Astrocyte (in vitro differentiated cells and primary cell): Measurements from ENCODE around the gene ADGRG7.

Experiments
- CTCF ChIP-seq: IDR thresholded peaks from 2 replicates; pipeline ENCODE4 v1.5.1; 2011; ENCODE audit warnings: low read depth, mild to moderate bottlenecking, inconsistent platforms, low read length, moderate library complexity; ENCODE audit not compliant: insufficient read depth
- EZH2 ChIP-seq: IDR thresholded peaks from 2 replicates; pipeline ENCODE4 v1.6.1; 2012; ENCODE audit warnings: mild to moderate bottlenecking, low read length, inconsistent platforms; ENCODE audit not compliant: insufficient read depth

GRCh38 chr3:100629421-100630127, 20.2 kb downstream of the ADGRG7 start:
- no peak for TF ChIP-seq CTCF
- no peak for TF ChIP-seq EZH2
